HG02588 (cell line): ENCODE data around the gene GRIP1.

Experiments
- ATAC-seq: cut with Tn5 transposase; IDR thresholded peaks from one replicate; pipeline ENCODE4 v1.9.1; 2021; ENCODE audit warnings: mild to moderate bottlenecking, moderate library complexity; ENCODE audit not compliant: unreplicated experiment

GRIP1 gene

GRCh38 chr12:66603981-66604479 lies 74.8 kb downstream of the GRIP1 start:
- ATAC-seq = no peak

GRCh38 chr12:66603461-66603860 lies 75.4 kb downstream of the GRIP1 start:
- ATAC-seq = no peak

- ATAC-seq = no peak
Observed at GRCh38 chr12:66602483-66603143, 76.3 kb downstream of the GRIP1 start.

GRCh38 chr12:66600903-66601302 lies 78.0 kb downstream of the GRIP1 start:
- no peak for ATAC-seq

GRCh38 chr12:66599816-66600215 lies 79.1 kb downstream of the GRIP1 start:
- no peak for ATAC-seq

- no peak for ATAC-seq
Observed at GRCh38 chr12:66598608-66599007, 80.3 kb downstream of the GRIP1 start.

- no peak for ATAC-seq
Observed at GRCh38 chr12:66598079-66598478, 80.8 kb downstream of the GRIP1 start.

GRCh38 chr12:66596199-66596598 lies 82.7 kb downstream of the GRIP1 start:
- no peak for ATAC-seq

GRCh38 chr12:66594688-66595087 lies 84.2 kb downstream of the GRIP1 start:
- no peak for ATAC-seq

GRCh38 chr12:66590275-66590985 lies 88.4 kb downstream of the GRIP1 start:
- ATAC-seq = no peak

- ATAC-seq = no peak
Observed at GRCh38 chr12:66589095-66589494, 89.8 kb downstream of the GRIP1 start.

GRCh38 chr12:66587912-66588311 lies 91.0 kb downstream of the GRIP1 start:
- ATAC-seq = no peak

GRCh38 chr12:66584673-66585072 lies 94.2 kb downstream of the GRIP1 start:
- ATAC-seq = no peak

GRCh38 chr12:66573605-66574004 lies 105.3 kb downstream of the GRIP1 start:
- ATAC-seq = no peak

- no peak for ATAC-seq
Observed at GRCh38 chr12:66572845-66573244, 106.0 kb downstream of the GRIP1 start.

GRCh38 chr12:66571361-66571915 lies 107.4 kb downstream of the GRIP1 start:
- ATAC-seq = no peak

GRCh38 chr12:66563220-66563619 lies 115.7 kb downstream of the GRIP1 start:
- no peak for ATAC-seq

GRCh38 chr12:66555113-66555512 lies 123.8 kb downstream of the GRIP1 start:
- ATAC-seq = no peak

- ATAC-seq = no peak
Observed at GRCh38 chr12:66552716-66553115, 126.2 kb downstream of the GRIP1 start.

GRCh38 chr12:66550626-66551025 lies 128.2 kb downstream of the GRIP1 start:
- ATAC-seq = no peak

- ATAC-seq = no peak
Observed at GRCh38 chr12:66549050-66549389, 129.9 kb downstream of the GRIP1 start.

GRCh38 chr12:66548338-66549049 lies 130.4 kb downstream of the GRIP1 start:
- no peak for ATAC-seq
